Measurements from ENCODE around the gene APLP1. TPM values are rescaled to one million over a fixed set of nuclear protein-coding genes. Genes with fewer than 3 reads are reported as not detected.
"Not testable (repeated sequence)": the region's sequence is repeated elsewhere in the genome, so short reads cannot be mapped to it uniquely, and the experiment has no call there.

Gene APLP1
- total and polyA plus RNA-seq, 2 of the 4 experiments (the other 2 are of a cell fraction) = 4.7 to 41.0 TPM

DNA sequence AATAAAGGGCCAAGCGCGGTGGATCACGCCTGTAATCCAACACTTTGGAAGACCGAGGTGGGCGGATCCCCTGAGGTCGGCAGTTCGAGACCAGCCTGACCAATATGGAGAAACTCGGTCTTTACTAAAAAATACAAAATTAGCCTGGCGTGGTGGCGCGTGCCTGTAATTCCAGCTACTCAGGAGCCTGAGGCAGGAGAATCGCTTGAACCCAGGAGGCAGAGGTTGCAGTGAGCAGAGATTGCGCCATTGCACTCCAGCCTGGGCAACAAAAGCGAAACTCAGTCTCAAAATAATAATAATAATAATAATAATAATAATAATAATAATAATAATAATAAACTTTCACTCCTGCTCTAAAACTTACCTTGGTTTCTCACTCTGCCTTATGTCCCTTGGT, 42.0 kb downstream of the APLP1 start:
- H2BK120ac ChIP-seq (ENCODE audit: low read depth, low read length); H3K23ac ChIP-seq (ENCODE audit: low read depth, low read length); H4K91ac ChIP-seq (ENCODE audit: insufficient read depth, low read depth, low read length); H2BK20ac ChIP-seq (ENCODE audit: low read depth, low read length); H3K9me3 ChIP-seq (ENCODE audit: control insufficient read depth, insufficient read depth, low read length); H3K56ac ChIP-seq (ENCODE audit: extremely low read depth, insufficient read depth, low read length); H3K9me1 ChIP-seq (ENCODE audit: insufficient read depth, low read length); H3K4me2 ChIP-seq (ENCODE audit: low read depth, low read length); H3K14ac ChIP-seq (replicated peaks; ENCODE audit: low read depth, low read length); H2AK9ac ChIP-seq (replicated peaks; ENCODE audit: low read depth, low read length, poor library complexity); H3K27ac ChIP-seq (ENCODE audit: insufficient read depth, low read length); H3K36me3 ChIP-seq (ENCODE audit: control insufficient read depth, insufficient read depth, low read length); H2AK5ac ChIP-seq (ENCODE audit: low read depth, low read length); H4K8ac ChIP-seq (ENCODE audit: low read depth in 2 of 2, low read length in 2 of 2); H4K20me1 ChIP-seq (ENCODE audit: insufficient read depth, low read length); H3K18ac ChIP-seq (ENCODE audit: low read depth, low read length); in situ Hi-C loops (cut with MboI; ENCODE audit: low sequenced_read_pairs); DNase-seq; H3K4ac ChIP-seq (ENCODE audit: low read depth, low read length); H3K4me3 ChIP-seq (ENCODE audit: insufficient read depth, low read depth, low read length); H3K4me1 ChIP-seq (ENCODE audit: control insufficient read depth, insufficient read depth, low read length); H2AFZ ChIP-seq (replicated peaks; ENCODE audit: low read length, poor library complexity); H2BK5ac ChIP-seq (ENCODE audit: low read depth, low read length, poor library complexity, severe bottlenecking); H4K5ac ChIP-seq (ENCODE audit: low read depth, low read length); H3K27me3 ChIP-seq (ENCODE audit: control insufficient read depth, insufficient read depth, low read length); BruUV-seq (replicated peaks); ATAC-seq (ENCODE audit: low read depth); H3K79me1 ChIP-seq (ENCODE audit: low read depth in 1 of 2, low read length in 2 of 2); intact Hi-C loops (cut with micrococcal nuclease); dilution Hi-C loops (cut with HindIII; ENCODE audit: low sequenced_read_pairs, unreplicated experiment); CTCF ChIA-PET; H2BK15ac ChIP-seq (ENCODE audit: low read depth, low read length); H3K9ac ChIP-seq (ENCODE audit: low read depth, low read length): not testable (repeated sequence)
- POLR2A ChIA-PET (ENCODE audit: unreplicated experiment) = interaction anchor here (0.7 kb wide), 1 partner anchor 9 kb away, joined by 11 read pairs; no protein-coding TSS in a partner anchor
- WGBS, 2 experiments (ENCODE audit: extremely low coverage in 2 of 2, insufficient read length in 1 of 2) = no CpG with 5 or more reads among the region's 14 CpGs

All from IMR-90 (cell line).